ENCODE results near the gene UBL7.
A peak's percentile ranks its signal among the peaks of the same experiment; 100 is the strongest.
"Not testable (repeated sequence)": the region's sequence is repeated elsewhere in the genome, so short reads cannot be mapped to it uniquely, and the experiment has no call there.

UBL7 gene, protein sequence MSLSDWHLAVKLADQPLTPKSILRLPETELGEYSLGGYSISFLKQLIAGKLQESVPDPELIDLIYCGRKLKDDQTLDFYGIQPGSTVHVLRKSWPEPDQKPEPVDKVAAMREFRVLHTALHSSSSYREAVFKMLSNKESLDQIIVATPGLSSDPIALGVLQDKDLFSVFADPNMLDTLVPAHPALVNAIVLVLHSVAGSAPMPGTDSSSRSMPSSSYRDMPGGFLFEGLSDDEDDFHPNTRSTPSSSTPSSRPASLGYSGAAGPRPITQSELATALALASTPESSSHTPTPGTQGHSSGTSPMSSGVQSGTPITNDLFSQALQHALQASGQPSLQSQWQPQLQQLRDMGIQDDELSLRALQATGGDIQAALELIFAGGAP

GRCh38 chr15:74460871-74461846 lies at the start of gene UBL7:
UBL7 (minus strand) TSS chr15:74461160; CDS start chr15:74458867, 2,293 bp downstream.
- DNase-seq (ENCODE audit: low read depth) = peak; percentile 94

DNA sequence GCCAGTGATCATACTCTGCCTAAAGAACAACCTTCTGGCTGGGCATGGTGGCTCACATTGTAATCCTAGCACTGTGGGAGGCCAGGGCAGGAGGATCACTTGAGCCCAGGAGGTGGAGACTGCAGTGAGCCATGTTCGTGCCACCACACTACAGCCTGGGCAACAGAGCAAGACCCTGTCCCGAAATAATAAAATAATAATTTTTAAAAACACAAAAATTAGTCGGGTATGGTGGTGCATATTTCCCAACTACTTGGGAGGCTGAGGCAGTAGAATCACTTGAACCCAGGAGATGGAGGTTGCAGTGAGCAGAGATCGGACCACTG lies 45.5 kb upstream of the UBL7 start:
- DNase-seq (ENCODE audit: low read depth) = no peak

GRCh38 chr15:74505837-74506514 lies 45.0 kb upstream of the UBL7 start:
- DNase-seq (ENCODE audit: low read depth) = no peak

GRCh38 chr15:74504836-74505235 lies 43.9 kb upstream of the UBL7 start:
- DNase-seq (ENCODE audit: low read depth) = no peak

- no peak for DNase-seq (ENCODE audit: low read depth)
These were observed 43.5 kb upstream of the UBL7 start for GRCh38 chr15:74504418-74504817.

DNA sequence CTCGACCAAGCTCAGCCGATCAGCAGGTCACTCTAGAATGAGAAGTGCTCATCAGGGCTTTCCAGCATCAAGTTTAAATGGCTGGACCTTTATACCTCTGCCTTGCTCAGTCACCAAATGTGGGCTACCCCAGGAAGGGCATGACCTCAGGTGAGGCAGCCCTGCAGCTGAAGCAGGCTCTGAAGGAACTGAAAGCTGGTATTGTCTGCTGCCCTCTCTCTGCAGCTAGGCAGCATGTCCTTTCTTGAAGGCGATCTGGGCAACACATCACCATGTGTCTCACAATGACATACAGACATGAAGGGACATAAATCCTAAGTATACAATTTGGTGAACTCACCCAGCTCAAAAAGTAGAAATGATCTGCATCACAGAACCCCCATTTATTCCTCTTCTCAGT lies 41.3 kb upstream of the UBL7 start:
- no peak for DNase-seq (ENCODE audit: low read depth)

DNA sequence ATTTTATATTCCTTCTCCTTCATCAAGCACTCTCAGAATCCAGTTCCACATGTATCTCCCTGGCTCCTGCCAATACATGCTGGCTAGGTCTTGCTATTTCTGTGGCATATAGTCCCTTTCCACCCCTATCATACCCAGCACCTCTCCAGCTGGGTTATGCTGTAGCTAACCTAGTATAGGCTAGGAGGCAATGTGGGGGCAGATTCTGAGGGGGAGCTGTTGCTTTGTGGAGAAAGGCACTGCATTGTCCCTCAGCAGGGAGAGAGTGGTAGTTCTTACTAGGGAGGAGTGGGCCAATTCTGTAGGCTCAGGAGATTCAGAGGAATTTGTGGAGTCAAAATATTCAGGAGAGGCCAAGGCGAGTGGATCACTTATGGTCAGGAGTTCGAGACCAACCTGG lies 39.4 kb upstream of the UBL7 start:
- no peak for DNase-seq (ENCODE audit: low read depth)

DNA sequence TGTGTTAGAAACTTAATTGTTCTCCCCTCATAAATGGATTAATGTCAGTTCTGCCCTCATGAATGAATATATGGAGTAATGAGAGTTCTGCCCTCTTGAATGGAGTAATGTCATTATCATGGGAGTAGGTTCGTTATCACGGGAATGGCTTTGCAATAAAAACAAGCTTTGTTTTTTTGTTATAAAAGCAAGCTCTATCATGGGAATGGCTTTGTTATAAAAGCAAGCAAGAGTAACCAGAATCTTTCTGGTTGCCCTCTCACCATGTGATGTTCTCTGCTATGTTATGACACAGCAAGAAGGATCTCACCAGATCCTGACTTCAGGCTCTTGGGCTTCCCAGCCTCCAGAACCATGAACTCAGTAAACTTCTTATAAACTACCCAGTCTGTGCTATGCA lies 38.4 kb upstream of the UBL7 start:
- DNase-seq (ENCODE audit: low read depth) = no peak

- DNase-seq (ENCODE audit: low read depth) = no peak
These were observed 36.6 kb upstream of the UBL7 start for GRCh38 chr15:74497584-74497983.

GRCh38 chr15:74496648-74497047 lies 35.7 kb upstream of the UBL7 start:
- no peak for DNase-seq (ENCODE audit: low read depth)

DNA sequence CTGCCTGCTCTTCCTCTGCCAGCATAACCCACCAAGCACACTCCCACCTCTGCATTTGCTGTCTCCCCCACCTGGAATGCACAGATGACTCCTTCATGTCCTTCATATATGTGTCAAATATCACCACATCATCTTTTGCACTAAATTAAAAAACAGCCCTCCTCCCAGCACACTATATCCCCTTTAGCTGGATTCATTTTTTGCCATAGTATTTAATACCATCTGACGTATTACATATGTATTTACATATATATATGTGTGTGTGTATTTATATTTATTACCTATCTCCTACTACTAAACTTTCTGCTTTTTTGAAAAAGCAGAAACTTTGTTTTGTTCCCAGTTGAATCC lies 29.4 kb upstream of the UBL7 start:
- DNase-seq (ENCODE audit: low read depth) = no peak

- DNase-seq (ENCODE audit: low read depth) = peak; percentile 53
These were observed 28.8 kb upstream of the UBL7 start for GRCh38 chr15:74489518-74490338.

- no peak for DNase-seq (ENCODE audit: low read depth)
These were observed 27.8 kb upstream of the UBL7 start for GRCh38 chr15:74488776-74489175.

DNA sequence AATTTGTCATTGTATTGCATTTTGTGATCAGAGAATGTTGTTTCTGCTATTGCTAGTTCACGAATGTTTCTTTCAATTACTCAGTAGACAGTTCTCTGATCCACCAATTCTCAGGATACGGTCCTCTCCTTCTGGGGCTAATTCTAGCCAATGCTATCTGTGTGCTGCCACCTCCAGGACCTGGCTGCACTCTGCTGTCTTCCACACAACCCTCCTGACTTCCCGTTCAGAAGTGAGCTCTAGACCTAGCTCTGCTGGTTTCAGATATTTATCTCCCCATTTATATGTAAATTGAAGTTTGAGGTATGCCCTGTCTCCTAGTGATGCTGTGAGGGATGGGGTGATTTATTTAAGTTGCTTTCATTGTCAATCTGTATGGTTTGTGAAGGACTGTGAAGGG lies 21.7 kb upstream of the UBL7 start:
- DNase-seq (ENCODE audit: low read depth) = no peak

GRCh38 chr15:74480364-74480763 lies 19.4 kb upstream of the UBL7 start:
- DNase-seq (ENCODE audit: low read depth) = not testable (repeated sequence)

GRCh38 chr15:74471621-74472020 lies 10.7 kb upstream of the UBL7 start:
- DNase-seq (ENCODE audit: low read depth) = not testable (repeated sequence)

GRCh38 chr15:74470631-74471395 lies 9.9 kb upstream of the UBL7 start:
- no peak for DNase-seq (ENCODE audit: low read depth)

- DNase-seq (ENCODE audit: low read depth) = no peak
These were observed 7.5 kb upstream of the UBL7 start for GRCh38 chr15:74468341-74469032.

DNA sequence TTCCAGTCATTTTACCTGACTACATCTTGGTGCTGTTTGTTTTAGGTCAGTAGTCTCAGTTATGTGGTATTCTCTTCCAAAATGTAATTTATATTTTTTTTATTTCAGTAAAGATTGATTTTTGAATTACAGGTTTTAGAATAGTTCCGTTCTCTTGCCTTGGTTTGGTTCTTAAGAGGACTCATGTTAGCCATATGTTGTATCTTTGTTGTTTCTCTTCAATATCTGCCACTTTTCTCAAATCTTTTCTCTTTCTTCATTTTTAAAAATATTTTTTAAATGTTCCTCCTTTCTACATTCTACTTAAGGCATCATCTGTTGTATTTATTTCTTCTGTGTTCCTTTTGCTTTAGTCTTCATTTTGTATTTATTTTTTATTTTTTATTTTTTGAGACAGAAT lies 5.6 kb upstream of the UBL7 start:
- no peak for DNase-seq (ENCODE audit: low read depth)

DNA sequence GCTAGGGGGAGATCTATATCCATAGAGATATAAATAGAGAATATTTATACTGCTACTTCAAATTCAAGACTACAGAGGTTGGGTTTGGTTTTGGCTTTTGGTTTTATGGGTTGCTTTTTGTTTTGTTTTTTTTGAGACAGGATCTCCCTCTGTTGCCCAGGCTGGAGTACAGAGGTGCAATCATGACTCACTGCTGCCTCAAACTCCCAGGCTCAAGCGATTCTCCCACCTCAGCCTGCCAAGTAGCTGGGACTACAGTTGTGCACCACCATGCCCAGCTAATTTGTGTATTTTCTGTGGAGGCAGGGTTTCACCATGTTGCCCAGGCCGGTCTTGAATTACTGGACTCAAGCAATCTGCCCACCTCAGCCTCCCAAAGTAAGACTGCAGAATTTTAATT lies 3.9 kb upstream of the UBL7 start:
- no peak for DNase-seq (ENCODE audit: low read depth)

All from CMK (cell line).